Endothelial cell of umbilical vein (primary cell): ENCODE data around the gene CCDC6. TPM values are rescaled to one million over a fixed set of nuclear protein-coding genes. Genes with fewer than 3 reads are reported as not detected.

Source experiments
- BruUV-seq: library from RNA; stranded (reverse); fragments of 400-500 nt; replicated peaks from 2 replicates; lab custom pipeline; 2021; lab: Mats Ljungman, UMichigan
- CTCF ChIA-PET: fragments of 300-600, 350-600 bp; sonication (Branson Sonifier 250); formaldehyde crosslinking; loops from one replicate; lab custom pipeline; 2021; ENCODE audit warnings: antibody characterized with exemption, inconsistent platforms; lab: Charles Lee
- POLR2A ChIA-PET: fragments of 300-600, 350-600 bp; sonication (Branson Sonifier 250); formaldehyde crosslinking; loops from one replicate; lab custom pipeline; 2021; ENCODE audit warnings: antibody characterized with exemption, inconsistent platforms; lab: Charles Lee
- DNase-seq: peaks from one replicate; pipeline ENCODE4 v3.0.0-alpha.2; 2011; ENCODE audit warnings: low read depth, low spot score
- FAIRE-seq: peaks from 2 replicates; lab custom pipeline; 2011; peaks lifted over from hg19 to GRCh38; lab: Jason Lieb, UNC
- H2AFZ ChIP-seq: 2 replicates; pipeline ENCODE4 v1.6.0; 2012; ENCODE audit warnings: low read depth, low read length, control low read depth, inconsistent platforms
- H3K27ac ChIP-seq: 2 replicates; pipeline ENCODE4 v1.5.1; 2011; ENCODE audit warnings: low read depth, mild to moderate bottlenecking, control low read depth, low read length, moderate library complexity; ENCODE audit not compliant: insufficient read depth
- H3K27me3 ChIP-seq, 2 experiments: 2 replicates each; pipeline versions ENCODE4 v1.6.0 to v1.6.1; 2011; ENCODE audit warnings: low read length in 2 of 2, mixed read lengths in 1 of 2; ENCODE audit not compliant: control insufficient read depth in 2 of 2, insufficient read depth in 2 of 2
- H3K36me3 ChIP-seq, 2 experiments: 2 replicates in 1 of 2; 3 replicates in 1 of 2; pipeline ENCODE4 v1.5.1; 2011; ENCODE audit warnings: low read length in 2 of 2, mild to moderate bottlenecking in 1 of 2, moderate library complexity in 1 of 2; ENCODE audit not compliant: control insufficient read depth in 2 of 2, insufficient read depth in 2 of 2; ENCODE audit errors: extremely low read depth in 1 of 2
- H3K4me1 ChIP-seq: 3 replicates; pipeline ENCODE4 v1.5.1; 2011; ENCODE audit warnings: mild to moderate bottlenecking, low read length; ENCODE audit not compliant: control insufficient read depth, insufficient read depth; ENCODE audit errors: extremely low read depth
- H3K4me2 ChIP-seq: 2 replicates; pipeline ENCODE4 v1.6.1; 2011; ENCODE audit warnings: low read length, control low read depth, mixed read lengths; ENCODE audit not compliant: insufficient read depth
- H3K4me3 ChIP-seq, 3 experiments: fragments of 200-600 bp in 1 of 3; sonication (generic), shearing (Covaris generic) in 1 of 3; replicated peaks in 1 of 3; 2 replicates each; pipeline ENCODE4 v1.5.1; 2011 to 2016; ENCODE audit warnings: control low read depth in 3 of 3, low read length in 3 of 3, mild to moderate bottlenecking in 2 of 3, inconsistent platforms in 1 of 3, low read depth in 1 of 3, moderate library complexity in 1 of 3; ENCODE audit not compliant: insufficient read depth in 1 of 3
- H3K79me2 ChIP-seq: 2 replicates; pipeline ENCODE4 v1.6.0; 2012; ENCODE audit warnings: low read length, inconsistent platforms; ENCODE audit not compliant: control insufficient read depth, insufficient read depth
- H3K9ac ChIP-seq: replicated peaks from 2 replicates; pipeline ENCODE3; 2011; ENCODE audit warnings: low read length, control low read depth; ENCODE audit not compliant: insufficient read depth; ENCODE audit errors: extremely low read depth
- H3K9me1 ChIP-seq: replicated peaks from 3 replicates; pipeline ENCODE4 v1.6.0; 2011; ENCODE audit warnings: mild to moderate bottlenecking, low read length; ENCODE audit not compliant: control insufficient read depth, insufficient read depth; ENCODE audit errors: extremely low read depth
- H3K9me3 ChIP-seq: replicated peaks from 2 replicates; pipeline ENCODE4 v1.5.1; 2012; ENCODE audit warnings: low read length, inconsistent platforms; ENCODE audit not compliant: control insufficient read depth, insufficient read depth
- H4K20me1 ChIP-seq: replicated peaks from 2 replicates; pipeline ENCODE3; 2011; ENCODE audit warnings: mild to moderate bottlenecking, low read length; ENCODE audit not compliant: control insufficient read depth, insufficient read depth; ENCODE audit errors: extremely low read depth
- CTCF ChIP-seq, 2 donors: IDR thresholded peaks; 1 replicate in 1 of 2; 2 replicates in 1 of 2; pipeline ENCODE4 v1.5.1; 2011; ENCODE audit warnings: low read length in 2 of 2, mild to moderate bottlenecking in 2 of 2, moderate library complexity in 2 of 2, control low read depth in 1 of 2, inconsistent platforms in 1 of 2, low read depth in 1 of 2; ENCODE audit not compliant: insufficient read depth in 1 of 2; ENCODE audit errors: extremely low read depth in 1 of 2
- EZH2 ChIP-seq: IDR thresholded peaks from 2 replicates; pipeline ENCODE4 v1.6.1; 2012; ENCODE audit warnings: borderline replicate concordance, low read depth, mild to moderate bottlenecking, moderate library complexity, low read length, inconsistent platforms; ENCODE audit not compliant: severe bottlenecking
- FOS ChIP-seq: IDR thresholded peaks from 2 replicates; pipeline ENCODE4 v1.6.1; 2011; ENCODE audit warnings: mild to moderate bottlenecking, low read length, moderate library complexity, borderline replicate concordance; ENCODE audit not compliant: insufficient read depth
- GATA2 ChIP-seq: IDR thresholded peaks from 2 replicates; pipeline ENCODE4 v1.7.0; 2011; ENCODE audit warnings: low read depth, mild to moderate bottlenecking, moderate library complexity, mixed read lengths, low read length; ENCODE audit not compliant: insufficient read length, insufficient read depth
- JUN ChIP-seq: IDR thresholded peaks from 2 replicates; pipeline ENCODE4 v1.6.1; 2011; ENCODE audit warnings: borderline replicate concordance, low read depth; ENCODE audit not compliant: insufficient read length, insufficient read depth
- MYC ChIP-seq: IDR thresholded peaks from one replicate; pipeline ENCODE4 v1.6.1; 2011; ENCODE audit warnings: mild to moderate bottlenecking, low read depth, low read length
- POLR2A ChIP-seq: IDR thresholded peaks from 2 replicates; pipeline ENCODE4 v1.6.1; 2012; ENCODE audit warnings: low read depth, mild to moderate bottlenecking, control low read depth, low read length
- POLR2AphosphoS5 ChIP-seq: IDR thresholded peaks from 2 replicates; pipeline ENCODE4 v1.6.1; 2012; ENCODE audit warnings: low read depth, mild to moderate bottlenecking, control low read depth, low read length, moderate library complexity; ENCODE audit not compliant: insufficient read depth
- dilution Hi-C: fragments of 300-500 bp; cut with MboI; formaldehyde crosslinking; loops from one replicate; pipeline ENCODE4 v1.15.0; 2019; ENCODE audit warnings: low sequenced_read_pairs; ENCODE audit not compliant: extremely low pct_ligation_motif_present
- intact Hi-C: fragments of 100-400 bp; cut with micrococcal nuclease; formaldehyde crosslinking; loops from one replicate; pipeline ENCODE4 v1.10.0; 2022
- polyA plus RNA-seq, 4 experiments: library from polyadenylated mRNA; depleted of rRNA in 3 of 4; stranded (reverse) in 3 of 4; unstranded in 1 of 4; fragments of >200 nt; gene quantifications; 2 replicates each; pipeline versions ENCODE4 v1.2.1 to v1.2.3, GENCODE V29; 2011 to 2012; ENCODE audit warnings: missing spikeins in 1 of 4
- total RNA-seq: library from RNA; stranded (reverse); gene quantifications from 2 replicates; pipeline ENCODE4 v1.2.3, GENCODE V29; 2021
- TF ChIP-seq, protein P1 (sequence below): IDR thresholded peaks from 2 replicates; pipeline ENCODE4 v1.6.1; 2011; ENCODE audit not compliant: insufficient read depth, insufficient read length

Gene CCDC6
- total and polyA plus RNA-seq, 2 donors (not counting 3 experiments of a cell fraction or from before 2014, with no cell fraction given) = 16.8 to 36.8 TPM

GRCh38 chr10:59831658-59832503 is 74.5 kb downstream of the CCDC6 start:
- POLR2A ChIA-PET = no interaction called here
- no peak overlapping the region for H3K4me3 ChIP-seq
- intact Hi-C loops (loop anchor here (5.0 to 10.0 kb wide), 2 partner anchors 200 to 587 kb away; no protein-coding TSS in a partner anchor), dilution Hi-C loops (no loop called here)
- no peaks in the 10 kb centered on the region for H4K20me1 ChIP-seq
- H2AFZ ChIP-seq = no peak overlapping the region
- DNase-seq (peak; percentile 33), FAIRE-seq (peak; percentile 18)
- no TSS peak for BruUV-seq
- no peaks in the 10 kb centered on the region for H3K9me3 ChIP-seq
- no peak overlapping the region for H3K27ac ChIP-seq
- H3K27me3 ChIP-seq = no peaks in the 10 kb centered on the region
- peaks cover 3% of the 10 kb centered on the region for H3K79me2 ChIP-seq
- H3K9me1 ChIP-seq = no peaks in the 10 kb centered on the region
- H3K9ac ChIP-seq = no peak overlapping the region
- H3K4me1 ChIP-seq = peaks cover 5% of the 10 kb centered on the region
- no peaks in the 10 kb centered on the region for H3K36me3 ChIP-seq
- no peak for TF ChIP-seq POLR2A
- TF ChIP-seq GATA2 = no peak
- TF ChIP-seq, protein P1, sequence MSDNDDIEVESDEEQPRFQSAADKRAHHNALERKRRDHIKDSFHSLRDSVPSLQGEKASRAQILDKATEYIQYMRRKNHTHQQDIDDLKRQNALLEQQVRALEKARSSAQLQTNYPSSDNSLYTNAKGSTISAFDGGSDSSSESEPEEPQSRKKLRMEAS = no peak
- no peak for TF ChIP-seq CTCF (IDR thresholded peaks at IDR 0.05; ENCODE audit: extremely low read depth in 1 of 2, insufficient read depth in 1 of 2, low read depth in 1 of 2, low read length in 2 of 2)
- no peak for TF ChIP-seq POLR2AphosphoS5
- no peak for TF ChIP-seq EZH2
- TF ChIP-seq JUN = no peak
- TF ChIP-seq FOS = no peak
- TF ChIP-seq MYC = no peak
- CTCF ChIA-PET = interaction anchor here (0.8 to 4.0 kb wide), 11 partner anchors 10 to 377 kb away, joined by 3 to 86 read pairs (median 4); partner anchors contain the start of gene CCDC6
- H3K4me2 ChIP-seq = no peak overlapping the region
